Panc1 (cell line): Measurements from ENCODE around the gene MCF2L2. TPM values are rescaled to one million over a fixed set of nuclear protein-coding genes. Genes with fewer than 3 reads are reported as not detected.

Experiments used
- ATAC-seq: fragments of 200-7000 bp; cut with Tn5 transposase; 2 replicates; pipeline ENCODE4 v1.9.1; 2020; ENCODE audit warnings: mild to moderate bottlenecking, moderate library complexity
- BruUV-seq: library from RNA; stranded (reverse); fragments of 400-500 nt; replicated peaks from 2 replicates; lab custom pipeline; 2021; lab: Mats Ljungman, UMichigan
- CTCF ChIA-PET: fragments of 300-600 bp; sonication (Branson Sonifier 250); formaldehyde crosslinking; loops from one replicate; lab custom pipeline; 2022; ENCODE audit warnings: antibody characterized with exemption; lab: Charles Lee
- POLR2A ChIA-PET: fragments of 300-600 bp; sonication (Branson Sonifier 250); formaldehyde crosslinking; loops from one replicate; lab custom pipeline; 2022; ENCODE audit warnings: antibody characterized with exemption; lab: Charles Lee
- DNase-seq: peaks from one replicate; pipeline ENCODE4 v3.0.0-alpha.2; 2010; ENCODE audit warnings: low read depth, low spot score
- H3K27ac ChIP-seq: 2 replicates; pipeline ENCODE4 v1.5.1; 2011; ENCODE audit warnings: mild to moderate bottlenecking, low read length, inconsistent platforms
- H3K27me3 ChIP-seq: fragments of 200-500 bp; sonication (Bioruptor generic); 2 replicates; pipeline ENCODE4 v1.6.0; 2014; ENCODE audit warnings: low read length, inconsistent platforms; ENCODE audit not compliant: control insufficient read depth, insufficient read depth
- H3K36me3 ChIP-seq: fragments of 200-500 bp; sonication (Bioruptor generic); 2 replicates; pipeline ENCODE4 v1.5.1; 2014; ENCODE audit warnings: inconsistent platforms, mild to moderate bottlenecking, low read length, moderate library complexity; ENCODE audit not compliant: control insufficient read depth, insufficient read depth
- H3K4me1 ChIP-seq: 2 replicates; pipeline ENCODE4 v1.5.1; 2011; ENCODE audit warnings: inconsistent platforms, mild to moderate bottlenecking, low read length, moderate library complexity; ENCODE audit not compliant: control insufficient read depth, insufficient read depth
- H3K4me3 ChIP-seq, 2 experiments: 2 replicates each; pipeline ENCODE4 v1.5.1; 2011 to 2012; ENCODE audit warnings: low read depth in 2 of 2, low read length in 2 of 2, mild to moderate bottlenecking in 2 of 2, inconsistent platforms in 1 of 2, moderate library complexity in 1 of 2
- H3K9me3 ChIP-seq: fragments of 200-500 bp; sonication (Bioruptor generic); 2 replicates; pipeline ENCODE4 v1.5.1; 2014; ENCODE audit warnings: low read depth, mild to moderate bottlenecking, inconsistent platforms, low read length, moderate library complexity; ENCODE audit not compliant: control insufficient read depth, insufficient read depth
- POLR2AphosphoS5 ChIP-seq: IDR thresholded peaks from 2 replicates; pipeline ENCODE4 v1.6.1; 2012; ENCODE audit warnings: mild to moderate bottlenecking, low read depth, low read length, moderate library complexity
- SIN3A ChIP-seq: IDR thresholded peaks from 2 replicates; pipeline ENCODE4 v1.6.1; 2012; ENCODE audit warnings: low read depth, mild to moderate bottlenecking, low read length, moderate library complexity, borderline replicate concordance; ENCODE audit not compliant: insufficient read depth
- TCF7L2 ChIP-seq: IDR thresholded peaks from 2 replicates; pipeline ENCODE4 v1.6.1; 2011; ENCODE audit warnings: mild to moderate bottlenecking, low read depth, low read length, inconsistent platforms
- in situ Hi-C: cut with HindIII; loops from 2 replicates; pipeline ENCODE4 v1.10.0; 2016; ENCODE audit warnings: low sequenced_read_pairs, low pct_unique_long_range_greater_than_20kb
- intact Hi-C: fragments of 100-400 bp; cut with micrococcal nuclease; formaldehyde crosslinking; loops from one replicate; pipeline ENCODE4 v1.10.0; 2022; ENCODE audit not compliant: unreplicated experiment
- total RNA-seq: library from RNA; stranded (reverse); gene quantifications from one replicate; pipeline ENCODE4 v1.2.1, GENCODE V29; 2021; ENCODE audit not compliant: unreplicated experiment
- TF ChIP-seq, protein P1 (sequence below): fragments of 450-650 bp; IDR thresholded peaks from 2 replicates; pipeline ENCODE4 v1.5.1; 2017; ENCODE audit warnings: mild to moderate bottlenecking
- TF ChIP-seq, protein P2 (sequence below), 2 experiments: IDR thresholded peaks; 2 replicates each; pipeline ENCODE4 v1.6.1; 2011 to 2012; ENCODE audit warnings: low read depth in 2 of 2, control low read depth in 1 of 2, low read length in 1 of 2, mild to moderate bottlenecking in 1 of 2, moderate library complexity in 1 of 2; ENCODE audit not compliant: insufficient read depth in 1 of 2

Gene MCF2L2
- total RNA-seq, 1 experiment from 2014 or later, result 1.0 TPM

DNA sequence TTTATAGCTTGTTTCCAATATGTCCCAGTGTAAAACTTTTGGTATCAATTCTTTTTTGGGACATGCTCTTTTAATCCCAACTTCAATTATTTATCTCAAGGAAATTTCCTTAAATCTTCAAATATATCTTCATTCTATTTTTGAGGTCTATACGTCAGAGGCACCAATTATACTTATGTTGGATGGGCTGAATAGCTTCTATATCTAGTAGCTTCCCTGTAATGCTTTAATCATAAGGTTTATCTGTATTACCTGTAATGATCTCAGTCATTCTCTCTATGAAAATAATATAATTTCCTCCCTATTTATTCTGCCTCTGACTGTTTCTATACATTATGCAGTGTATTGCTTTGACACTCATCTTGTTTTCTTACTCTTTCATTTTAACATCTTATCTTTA is 299.2 kb downstream of the MCF2L2 start:
- Histone ChIP-seq H3K27me3 (no peaks in the 10 kb centered on the region; the same call in 1 of the 2 replicates), H3K4me3 (no peak overlapping the region), H3K36me3 (no peaks in the 10 kb centered on the region), H3K27ac (no peak overlapping the region), H3K9me3 (peaks cover 11% of the 10 kb centered on the region; the same call in 1 of the 2 replicates), H3K4me1 (no peaks in the 10 kb centered on the region)
- no TSS peak for BruUV-seq
- ChIA-PET CTCF (no interaction called here), POLR2A (no interaction called here)
- DNase-seq (no peak), ATAC-seq (no peak)
- intact Hi-C loops (no loop called here), in situ Hi-C loops (no loop called here)
- TF ChIP-seq SIN3A, result no peak
- no peak for TF ChIP-seq TCF7L2
- TF ChIP-seq, protein P1, sequence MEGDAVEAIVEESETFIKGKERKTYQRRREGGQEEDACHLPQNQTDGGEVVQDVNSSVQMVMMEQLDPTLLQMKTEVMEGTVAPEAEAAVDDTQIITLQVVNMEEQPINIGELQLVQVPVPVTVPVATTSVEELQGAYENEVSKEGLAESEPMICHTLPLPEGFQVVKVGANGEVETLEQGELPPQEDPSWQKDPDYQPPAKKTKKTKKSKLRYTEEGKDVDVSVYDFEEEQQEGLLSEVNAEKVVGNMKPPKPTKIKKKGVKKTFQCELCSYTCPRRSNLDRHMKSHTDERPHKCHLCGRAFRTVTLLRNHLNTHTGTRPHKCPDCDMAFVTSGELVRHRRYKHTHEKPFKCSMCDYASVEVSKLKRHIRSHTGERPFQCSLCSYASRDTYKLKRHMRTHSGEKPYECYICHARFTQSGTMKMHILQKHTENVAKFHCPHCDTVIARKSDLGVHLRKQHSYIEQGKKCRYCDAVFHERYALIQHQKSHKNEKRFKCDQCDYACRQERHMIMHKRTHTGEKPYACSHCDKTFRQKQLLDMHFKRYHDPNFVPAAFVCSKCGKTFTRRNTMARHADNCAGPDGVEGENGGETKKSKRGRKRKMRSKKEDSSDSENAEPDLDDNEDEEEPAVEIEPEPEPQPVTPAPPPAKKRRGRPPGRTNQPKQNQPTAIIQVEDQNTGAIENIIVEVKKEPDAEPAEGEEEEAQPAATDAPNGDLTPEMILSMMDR, result no peak
- TF ChIP-seq POLR2AphosphoS5, result no peak
- TF ChIP-seq, protein P2, sequence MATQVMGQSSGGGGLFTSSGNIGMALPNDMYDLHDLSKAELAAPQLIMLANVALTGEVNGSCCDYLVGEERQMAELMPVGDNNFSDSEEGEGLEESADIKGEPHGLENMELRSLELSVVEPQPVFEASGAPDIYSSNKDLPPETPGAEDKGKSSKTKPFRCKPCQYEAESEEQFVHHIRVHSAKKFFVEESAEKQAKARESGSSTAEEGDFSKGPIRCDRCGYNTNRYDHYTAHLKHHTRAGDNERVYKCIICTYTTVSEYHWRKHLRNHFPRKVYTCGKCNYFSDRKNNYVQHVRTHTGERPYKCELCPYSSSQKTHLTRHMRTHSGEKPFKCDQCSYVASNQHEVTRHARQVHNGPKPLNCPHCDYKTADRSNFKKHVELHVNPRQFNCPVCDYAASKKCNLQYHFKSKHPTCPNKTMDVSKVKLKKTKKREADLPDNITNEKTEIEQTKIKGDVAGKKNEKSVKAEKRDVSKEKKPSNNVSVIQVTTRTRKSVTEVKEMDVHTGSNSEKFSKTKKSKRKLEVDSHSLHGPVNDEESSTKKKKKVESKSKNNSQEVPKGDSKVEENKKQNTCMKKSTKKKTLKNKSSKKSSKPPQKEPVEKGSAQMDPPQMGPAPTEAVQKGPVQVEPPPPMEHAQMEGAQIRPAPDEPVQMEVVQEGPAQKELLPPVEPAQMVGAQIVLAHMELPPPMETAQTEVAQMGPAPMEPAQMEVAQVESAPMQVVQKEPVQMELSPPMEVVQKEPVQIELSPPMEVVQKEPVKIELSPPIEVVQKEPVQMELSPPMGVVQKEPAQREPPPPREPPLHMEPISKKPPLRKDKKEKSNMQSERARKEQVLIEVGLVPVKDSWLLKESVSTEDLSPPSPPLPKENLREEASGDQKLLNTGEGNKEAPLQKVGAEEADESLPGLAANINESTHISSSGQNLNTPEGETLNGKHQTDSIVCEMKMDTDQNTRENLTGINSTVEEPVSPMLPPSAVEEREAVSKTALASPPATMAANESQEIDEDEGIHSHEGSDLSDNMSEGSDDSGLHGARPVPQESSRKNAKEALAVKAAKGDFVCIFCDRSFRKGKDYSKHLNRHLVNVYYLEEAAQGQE (IDR thresholded peaks at IDR 0.05; ENCODE audit: insufficient read depth in 1 of 2, low read depth in 2 of 2, low read length in 1 of 2), result no peak

DNA sequence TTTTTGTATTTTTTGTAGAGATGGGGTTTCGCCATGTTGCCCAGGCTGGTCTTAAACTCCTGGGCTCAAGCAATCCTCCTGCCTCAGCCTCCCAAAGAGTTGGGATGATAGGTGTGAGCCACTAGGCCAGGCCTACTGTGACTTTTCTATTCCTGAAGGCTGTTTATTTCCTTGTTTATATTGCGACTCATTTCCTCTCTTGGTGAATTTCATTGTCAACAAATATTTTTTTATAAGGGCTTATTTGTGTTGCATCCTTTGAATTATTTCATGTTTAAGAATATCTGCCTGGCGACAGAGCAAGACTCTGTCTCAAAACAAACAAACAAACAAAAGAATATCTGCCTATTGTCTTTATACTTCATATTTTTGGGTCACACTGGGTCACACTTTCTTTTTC is 299.7 kb downstream of the MCF2L2 start:
- Histone ChIP-seq H3K36me3 (no peaks in the 10 kb centered on the region), H3K27ac (no peak overlapping the region), H3K9me3 (peaks cover 11% of the 10 kb centered on the region; the same call in 1 of the 2 replicates), H3K4me1 (no peaks in the 10 kb centered on the region), H3K27me3 (no peaks in the 10 kb centered on the region), H3K4me3 (no peak overlapping the region)
- DNase-seq (no peak), ATAC-seq (0 out of 2 replicates have a peak, but pooled peaks have one; percentile 68)
- TF ChIP-seq TCF7L2 (no peak), POLR2AphosphoS5 (no peak), SIN3A (no peak)
- TF ChIP-seq, protein P2 (IDR thresholded peaks at IDR 0.05; ENCODE audit: insufficient read depth in 1 of 2, low read depth in 2 of 2, low read length in 1 of 2), result no peak
- TF ChIP-seq, protein P1, result no peak
- intact Hi-C loops (no loop called here), in situ Hi-C loops (no loop called here)
- no TSS peak for BruUV-seq
- ChIA-PET CTCF (no interaction called here), POLR2A (no interaction called here)
